ENCODE measurements around the gene UGT1A4. TPM values are rescaled to one million over a fixed set of nuclear protein-coding genes. Genes with fewer than 3 reads are reported as not detected.

The UGT1A4 gene
- total RNA-seq, 1 donor from 2014 or later: not detected

GRCh38 chr2:233807966-233808935 is 89.7 kb downstream of the UGT1A4 start:
- DNase-seq (ENCODE audit: low read depth in 2 of 2): no peak

DNA sequence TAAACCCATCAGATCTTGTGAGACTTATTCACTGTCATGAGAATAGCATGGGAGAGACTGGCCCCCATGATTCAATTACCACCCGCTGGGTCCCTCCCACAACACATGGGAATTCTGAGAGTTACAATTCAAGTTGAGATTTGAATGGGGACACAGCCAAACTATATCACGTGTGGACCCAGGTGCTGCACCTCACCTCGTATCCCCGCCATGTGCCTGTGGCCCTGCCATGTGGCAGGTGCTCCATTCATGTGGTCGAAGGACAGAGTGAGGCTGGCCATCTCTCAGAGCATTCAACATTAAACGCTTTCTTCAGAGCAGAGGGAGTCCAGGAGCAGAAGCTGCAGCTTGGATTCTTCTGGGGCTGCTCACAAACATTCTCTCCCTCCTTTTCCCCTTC is 91.8 kb downstream of the UGT1A4 start:
- DNase-seq (ENCODE audit: low read depth in 2 of 2): no peak

DNA sequence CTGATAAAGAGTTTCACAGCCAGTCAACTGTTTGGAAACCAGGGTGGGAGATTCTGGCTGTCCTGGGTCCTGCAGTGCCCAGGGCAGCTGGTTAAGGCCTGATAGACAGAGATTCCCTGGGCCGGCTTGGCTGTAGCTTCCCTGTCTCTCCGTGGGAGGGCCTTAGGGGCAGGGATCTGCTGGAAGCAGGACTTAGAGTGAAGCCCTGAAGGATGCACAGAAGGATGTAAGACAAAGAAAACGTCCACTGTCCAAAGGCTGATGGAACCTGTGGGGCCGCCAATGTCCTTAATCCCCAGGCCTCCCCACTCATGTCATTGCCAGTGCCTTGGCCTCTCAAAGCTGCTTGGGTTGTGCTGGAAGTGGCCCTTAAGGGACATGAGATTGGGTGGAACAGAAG is 92.6 kb downstream of the UGT1A4 start:
- DNase-seq (ENCODE audit: low read depth in 2 of 2): no peak

DNA sequence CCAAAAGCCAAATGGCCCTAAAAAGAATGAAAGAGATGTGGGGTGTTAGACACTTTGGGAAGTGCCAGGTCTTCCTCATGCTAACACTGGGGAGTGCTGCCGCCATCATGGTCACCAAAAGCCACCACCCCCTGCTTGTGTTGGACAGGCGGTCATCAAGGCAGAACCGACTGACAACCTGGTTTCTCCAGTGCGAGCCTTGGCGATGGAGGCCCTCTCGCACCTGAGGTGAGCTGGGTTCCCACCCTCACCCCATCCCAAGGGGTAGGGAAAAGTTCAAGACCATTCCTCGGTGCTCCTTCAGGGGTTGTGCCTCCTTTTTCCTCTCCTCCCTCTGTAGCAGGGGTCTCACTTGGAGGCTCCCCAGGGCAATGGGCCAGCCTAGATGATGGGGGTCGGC is 93.2 kb downstream of the UGT1A4 start:
- DNase-seq (ENCODE audit: low read depth in 2 of 2): no peak

GRCh38 chr2:233813236-233814055 is 94.9 kb downstream of the UGT1A4 start:
- no peak for DNase-seq (ENCODE audit: low read depth in 2 of 2)

DNA sequence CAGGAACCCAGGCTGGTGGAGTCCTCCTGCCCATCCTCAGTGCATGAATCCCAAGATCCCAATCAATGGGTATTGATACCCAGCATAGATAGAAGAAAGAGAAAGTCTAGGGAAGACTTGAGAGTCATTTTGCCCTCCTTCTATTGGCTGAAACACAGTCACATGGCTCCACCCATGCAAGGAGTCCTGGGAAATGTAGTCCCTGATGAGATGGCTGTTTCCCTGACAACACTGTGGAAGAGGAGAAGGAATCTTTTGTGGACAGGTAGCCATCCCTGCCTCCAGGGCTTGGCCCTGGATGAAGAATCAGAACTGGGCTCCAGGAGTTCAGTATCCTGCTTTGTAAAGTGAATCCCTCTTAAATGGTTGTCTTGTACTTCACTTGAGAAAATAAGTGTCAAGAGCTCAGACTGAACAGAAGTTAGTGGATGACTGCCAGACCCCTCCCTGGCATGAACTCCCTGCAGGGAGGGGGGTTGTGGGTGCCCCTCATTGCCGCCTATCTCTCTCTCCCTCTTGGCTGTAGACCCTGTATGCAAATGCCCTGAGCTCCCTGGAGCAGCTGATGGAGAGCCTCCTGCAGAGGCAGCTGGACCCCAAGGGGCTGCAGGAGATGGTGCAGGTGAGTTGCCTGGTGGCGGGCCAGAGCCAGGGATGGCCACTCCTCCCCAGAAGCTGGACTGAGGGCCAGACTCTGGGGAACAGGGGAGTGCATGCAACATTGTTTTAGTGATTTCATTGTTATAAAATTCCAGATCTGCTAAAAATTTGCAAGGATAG is 95.7 kb downstream of the UGT1A4 start:
- DNase-seq (ENCODE audit: low read depth in 2 of 2): no peak

- no peak for DNase-seq (ENCODE audit: low read depth in 2 of 2)
Observed at GRCh38 chr2:233815861-233816260, 97.3 kb downstream of the UGT1A4 start.

DNA sequence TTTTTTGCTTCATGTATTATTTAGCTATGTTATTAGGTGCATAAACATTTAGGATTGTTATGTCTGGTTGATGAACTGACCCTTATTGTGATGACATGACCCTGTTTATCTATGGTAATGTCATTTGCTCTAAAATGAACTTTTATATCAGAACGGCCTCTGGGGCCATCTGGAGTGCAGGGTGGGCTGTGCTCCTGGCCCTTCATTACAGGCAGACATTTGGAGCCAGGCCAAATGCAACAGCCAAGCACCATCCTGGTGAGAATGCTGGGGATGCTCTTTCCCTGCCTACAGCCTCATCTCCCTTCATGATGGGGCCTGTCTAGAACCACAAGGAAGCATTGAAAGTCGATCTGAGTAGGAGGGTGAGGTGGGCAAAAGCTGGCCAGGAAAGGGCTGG is 97.8 kb downstream of the UGT1A4 start:
- DNase-seq (ENCODE audit: low read depth in 2 of 2): no peak

DNA sequence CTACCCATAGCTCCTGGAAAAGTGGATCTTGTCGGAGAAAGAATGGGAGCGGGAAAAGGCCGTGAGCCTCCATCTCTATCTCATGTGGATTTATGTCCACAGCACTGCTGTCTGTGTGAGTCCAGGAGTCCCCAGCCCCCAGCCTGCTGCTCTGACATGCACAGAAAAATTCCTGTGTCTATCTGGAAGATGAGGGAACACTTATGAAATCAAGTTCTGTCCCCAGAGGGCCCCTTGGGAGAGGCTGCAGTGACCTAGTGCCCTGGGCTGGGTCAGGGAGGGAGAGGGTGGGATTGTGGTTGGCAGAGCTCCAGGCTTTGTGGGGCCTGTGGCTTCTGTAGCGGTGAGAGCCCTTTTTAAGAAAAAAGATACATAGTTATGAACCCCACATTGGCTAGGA is 98.2 kb downstream of the UGT1A4 start:
- no peak for DNase-seq (ENCODE audit: low read depth in 2 of 2)

- DNase-seq (ENCODE audit: low read depth in 2 of 2): no peak
Observed at GRCh38 chr2:233817361-233817911, 98.9 kb downstream of the UGT1A4 start.

DNA sequence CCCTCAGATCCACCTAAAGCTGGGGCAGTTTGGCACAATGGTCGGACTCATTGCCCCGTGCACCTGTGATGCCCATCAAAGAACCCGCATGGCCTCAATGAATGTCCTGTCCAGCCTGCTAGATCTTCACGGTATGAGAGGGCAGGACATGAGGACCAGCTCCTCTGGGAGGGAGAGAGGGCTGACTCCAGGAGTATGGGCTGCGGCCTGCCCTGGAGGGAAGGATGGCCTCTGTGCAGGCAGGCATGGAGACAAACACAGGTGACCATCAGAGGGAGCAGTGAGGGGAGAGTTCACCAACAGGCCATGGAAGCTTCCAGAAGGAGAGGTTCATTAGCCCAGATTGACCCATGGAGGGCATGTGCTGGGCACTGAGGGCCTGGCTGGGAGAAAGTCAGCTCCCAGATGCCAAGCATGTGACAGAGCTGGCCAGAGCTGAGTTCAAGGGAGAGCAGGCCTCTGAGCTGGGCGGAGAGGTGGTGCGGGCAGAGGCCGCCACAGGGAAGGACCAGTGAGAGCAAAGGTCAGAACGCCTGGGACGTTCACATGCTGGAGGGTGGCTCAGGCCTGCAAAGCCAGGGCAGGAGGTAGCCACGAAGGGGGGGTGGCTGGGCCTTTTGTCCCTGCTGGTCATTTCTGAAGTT is 99.6 kb downstream of the UGT1A4 start:
- no peak for DNase-seq (ENCODE audit: low read depth in 2 of 2)

DNA sequence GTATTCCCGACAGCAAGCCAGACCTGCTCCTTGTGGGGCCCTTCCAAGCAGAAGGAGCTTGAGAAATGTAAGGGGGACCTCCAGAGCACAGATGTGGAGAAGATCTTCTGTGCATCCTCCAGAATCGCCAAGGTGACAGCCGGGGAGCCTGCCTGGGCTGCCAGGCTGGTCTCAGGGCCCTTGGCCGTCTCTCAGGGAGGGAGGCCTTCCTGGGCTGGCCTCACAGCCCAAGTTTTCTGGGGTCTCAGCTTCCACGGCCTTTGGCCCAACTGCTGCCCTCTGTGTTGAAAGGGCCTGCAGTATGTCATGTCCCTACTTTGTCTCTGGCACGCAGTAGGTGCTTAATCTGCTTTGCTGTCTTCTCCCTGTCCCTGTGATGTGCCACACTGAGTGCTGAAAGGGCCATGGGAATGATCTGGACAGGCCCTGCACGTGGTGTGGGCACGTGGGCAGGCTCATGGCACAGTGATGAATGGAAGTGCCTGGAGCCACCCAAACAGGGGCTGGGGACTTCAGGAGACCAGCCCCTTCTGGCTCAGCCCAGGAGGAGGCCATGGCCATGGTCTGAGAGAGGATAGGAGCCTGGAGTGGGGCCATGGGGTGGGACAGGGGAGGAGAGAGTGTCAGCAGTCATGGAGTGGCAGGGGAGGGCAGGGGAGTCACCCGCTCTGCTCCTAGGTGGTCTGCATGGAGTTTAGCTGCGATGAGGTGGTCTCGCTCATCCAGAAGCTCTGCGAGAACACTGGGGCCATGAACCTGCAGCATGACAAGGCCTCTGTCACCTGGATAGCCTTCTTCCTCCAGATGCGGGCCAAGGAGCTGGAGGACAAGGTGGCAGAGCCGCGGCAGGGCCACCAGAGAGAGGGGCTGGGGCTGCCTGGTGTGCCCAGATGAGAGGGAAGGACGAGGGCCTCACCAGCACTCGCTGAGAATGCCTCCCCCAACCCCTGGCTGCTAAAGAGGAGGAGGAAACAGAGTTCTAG is 100.4 kb downstream of the UGT1A4 start:
- DNase-seq (ENCODE audit: low read depth in 2 of 2): no peak

DNA sequence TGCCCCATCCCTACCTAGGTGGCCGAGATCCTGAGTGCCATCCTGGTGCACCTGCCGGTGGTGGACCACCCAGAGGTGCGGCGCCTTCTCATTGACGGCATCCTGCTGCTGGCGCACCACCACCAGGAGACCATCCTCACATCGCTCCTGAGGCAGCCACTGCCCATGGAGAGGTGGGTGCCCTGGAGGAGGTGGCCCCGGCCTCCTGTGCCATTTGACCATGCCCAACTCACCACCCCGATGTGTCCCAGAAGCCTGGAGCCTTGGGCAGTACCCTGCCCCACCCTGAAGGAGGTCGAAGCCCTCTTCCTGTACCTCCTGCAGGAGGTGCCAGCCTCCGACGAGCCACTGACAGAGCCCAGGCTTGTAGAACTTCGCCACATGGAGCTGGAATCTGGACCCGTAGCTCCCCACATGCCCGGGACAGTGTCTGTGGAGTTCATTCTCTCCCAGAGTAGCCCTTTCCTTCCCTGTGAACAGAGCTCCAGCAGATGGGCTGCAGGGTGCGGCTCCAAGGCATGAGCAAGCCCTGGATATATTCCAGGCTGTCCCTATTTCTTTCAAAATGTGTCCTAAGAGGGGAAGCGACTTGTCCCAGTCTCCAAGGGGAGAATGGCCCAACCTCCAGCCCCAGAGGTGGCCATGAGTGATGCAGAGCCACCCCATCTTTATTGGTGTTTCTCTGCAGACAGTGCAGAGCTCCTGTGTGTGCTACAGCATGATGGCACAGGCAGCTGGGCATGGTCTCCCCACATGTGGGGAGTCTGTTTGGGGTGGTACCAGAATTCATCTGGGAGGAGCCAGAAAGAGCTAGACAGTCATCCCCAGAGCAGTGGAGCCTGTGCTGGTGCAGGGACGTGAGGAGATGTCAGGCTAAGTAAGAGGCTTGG is 101.6 kb downstream of the UGT1A4 start:
- DNase-seq (ENCODE audit: low read depth in 2 of 2): no peak

DNA sequence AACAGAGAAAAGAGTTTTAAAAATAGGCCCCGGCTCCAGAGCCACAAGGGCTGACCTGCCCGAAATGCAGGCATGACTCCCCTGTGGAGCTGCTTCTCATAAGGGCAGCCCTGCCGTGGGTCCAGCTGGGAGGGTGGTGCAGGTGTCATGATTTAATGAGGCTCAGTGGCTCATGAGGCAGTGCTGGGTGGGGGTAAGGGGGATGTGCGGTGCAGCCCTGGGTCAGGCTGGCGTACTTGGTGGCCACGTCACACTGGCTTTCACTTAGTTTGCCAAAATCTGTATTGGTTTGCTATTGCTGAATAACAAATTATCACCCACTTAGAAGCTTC is 102.2 kb downstream of the UGT1A4 start:
- DNase-seq (ENCODE audit: low read depth in 2 of 2): no peak

GRCh38 chr2:233821196-233821595 is 102.7 kb downstream of the UGT1A4 start:
- DNase-seq (ENCODE audit: low read depth in 2 of 2): no peak

- DNase-seq (ENCODE audit: low read depth in 2 of 2): no peak
Observed at GRCh38 chr2:233821709-233822100, 103.2 kb downstream of the UGT1A4 start.

DNA sequence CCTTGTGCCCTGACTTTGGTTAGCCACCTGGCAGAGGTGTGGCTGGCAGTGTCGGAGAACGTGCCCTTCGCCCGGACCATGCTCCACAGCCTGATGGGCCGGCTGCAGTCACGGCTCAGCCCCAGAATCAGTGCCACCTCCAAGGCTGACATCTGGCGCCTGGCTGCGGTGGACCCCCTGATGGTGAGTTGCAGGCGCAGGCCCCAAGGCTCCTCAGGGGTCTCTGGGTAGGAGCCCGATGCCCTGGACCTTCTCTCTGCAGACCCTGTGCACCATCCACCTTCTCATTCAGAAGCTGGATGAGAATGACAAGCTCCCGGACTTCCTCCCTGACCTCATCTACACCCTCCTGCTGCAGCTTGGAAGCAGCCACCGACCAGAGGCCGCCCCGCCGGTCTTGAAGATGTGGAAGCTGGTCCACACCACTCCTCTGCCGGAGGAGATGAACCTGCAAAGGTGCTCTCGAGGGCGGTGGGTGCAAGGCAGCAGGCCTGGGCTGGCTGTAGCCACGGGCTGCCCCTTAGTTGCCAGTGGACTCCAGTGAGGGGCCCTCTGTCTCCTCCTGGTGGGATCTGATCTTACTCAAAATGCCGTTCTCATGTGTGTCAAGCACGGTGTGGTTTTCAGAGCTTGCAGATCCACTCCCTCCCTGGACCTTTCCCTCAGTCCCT is 103.7 kb downstream of the UGT1A4 start:
- no peak for DNase-seq (ENCODE audit: low read depth in 2 of 2)

Measured in dermis microvascular lymphatic vessel endothelial cell (primary cell).